HG03064 (cell line): ENCODE results near the gene MYOCD.

Experiments
- ATAC-seq: cut with Tn5 transposase; IDR thresholded peaks from one replicate; pipeline ENCODE4 v1.9.1; 2021; ENCODE audit warnings: low read depth; ENCODE audit not compliant: unreplicated experiment

MYOCD gene

GRCh38 chr17:12640364-12640763 lies 25.3 kb upstream of the MYOCD start:
- ATAC-seq = no peak

GRCh38 chr17:12641084-12641483 lies 24.6 kb upstream of the MYOCD start:
- no peak for ATAC-seq

GRCh38 chr17:12642034-12642433 lies 23.7 kb upstream of the MYOCD start:
- ATAC-seq = no peak

- no peak for ATAC-seq
Measured at GRCh38 chr17:12643822-12644221, 21.9 kb upstream of the MYOCD start.

- ATAC-seq = no peak
Measured at GRCh38 chr17:12644623-12645022, 21.1 kb upstream of the MYOCD start.

- no peak for ATAC-seq
Measured at GRCh38 chr17:12646761-12647422, 18.8 kb upstream of the MYOCD start.

- ATAC-seq = no peak
Measured at GRCh38 chr17:12648498-12648897, 17.2 kb upstream of the MYOCD start.

- no peak for ATAC-seq
Measured at GRCh38 chr17:12655936-12656335, 9.8 kb upstream of the MYOCD start.

GRCh38 chr17:12656354-12656753 lies 9.3 kb upstream of the MYOCD start:
- no peak for ATAC-seq

- no peak for ATAC-seq
Measured at GRCh38 chr17:12659500-12659899, 6.2 kb upstream of the MYOCD start.

GRCh38 chr17:12664252-12664651 lies 1.4 kb upstream of the MYOCD start:
- ATAC-seq = no peak

GRCh38 chr17:12664894-12665262 lies 812 bp upstream of the MYOCD start:
- no peak for ATAC-seq

GRCh38 chr17:12666718-12667117 lies 1.0 kb downstream of the MYOCD start:
- no peak for ATAC-seq

- no peak for ATAC-seq
Measured at GRCh38 chr17:12667299-12667958, 1.7 kb downstream of the MYOCD start.

GRCh38 chr17:12671906-12672305 lies 6.2 kb downstream of the MYOCD start:
- ATAC-seq = no peak

- ATAC-seq = no peak
Measured at GRCh38 chr17:12672947-12673346, 7.3 kb downstream of the MYOCD start.

GRCh38 chr17:12673788-12674187 lies 8.1 kb downstream of the MYOCD start:
- ATAC-seq = no peak

- ATAC-seq = no peak
Measured at GRCh38 chr17:12680407-12680897, 14.8 kb downstream of the MYOCD start.

GRCh38 chr17:12680993-12681392 lies 15.3 kb downstream of the MYOCD start:
- no peak for ATAC-seq

- ATAC-seq = no peak
Measured at GRCh38 chr17:12683299-12683698, 17.6 kb downstream of the MYOCD start.

GRCh38 chr17:12686486-12686885 lies 20.8 kb downstream of the MYOCD start:
- no peak for ATAC-seq

GRCh38 chr17:12688382-12688781 lies 22.7 kb downstream of the MYOCD start:
- no peak for ATAC-seq
